GM12864 (cell line): Measurements from ENCODE around the gene CBFA2T3.
"Not testable (repeated sequence)": the region's sequence is repeated elsewhere in the genome, so short reads cannot be mapped to it uniquely, and the experiment has no call there.

ENCODE experiments used
- DNase-seq: peaks from one replicate; pipeline ENCODE4 v3.0.0-alpha.2; 2011; ENCODE audit warnings: low read depth
- H3K4me3 ChIP-seq: 2 replicates; pipeline ENCODE4 v1.5.1; 2011; ENCODE audit warnings: mild to moderate bottlenecking, low read depth, low read length, control low read depth
- CTCF ChIP-seq: IDR thresholded peaks from 2 replicates; pipeline ENCODE4 v1.5.1; 2011; ENCODE audit warnings: low read depth, mild to moderate bottlenecking, moderate library complexity, low read length, control low read depth, inconsistent platforms; ENCODE audit errors: missing control alignments

The CBFA2T3 gene

GRCh38 chr16:88895335-88895734 is 81.7 kb downstream of the CBFA2T3 start:
- TF ChIP-seq CTCF = no peak
- H3K4me3 ChIP-seq = no peak overlapping the region
- DNase-seq = no peak

- TF ChIP-seq CTCF = no peak
- no peak for DNase-seq
- H3K4me3 ChIP-seq = no peak overlapping the region
Measured at GRCh38 chr16:88894681-88895300, 82.2 kb downstream of the CBFA2T3 start.

GRCh38 chr16:88894266-88894665 is 82.7 kb downstream of the CBFA2T3 start:
- not testable (repeated sequence) for DNase-seq, H3K4me3 ChIP-seq

DNA sequence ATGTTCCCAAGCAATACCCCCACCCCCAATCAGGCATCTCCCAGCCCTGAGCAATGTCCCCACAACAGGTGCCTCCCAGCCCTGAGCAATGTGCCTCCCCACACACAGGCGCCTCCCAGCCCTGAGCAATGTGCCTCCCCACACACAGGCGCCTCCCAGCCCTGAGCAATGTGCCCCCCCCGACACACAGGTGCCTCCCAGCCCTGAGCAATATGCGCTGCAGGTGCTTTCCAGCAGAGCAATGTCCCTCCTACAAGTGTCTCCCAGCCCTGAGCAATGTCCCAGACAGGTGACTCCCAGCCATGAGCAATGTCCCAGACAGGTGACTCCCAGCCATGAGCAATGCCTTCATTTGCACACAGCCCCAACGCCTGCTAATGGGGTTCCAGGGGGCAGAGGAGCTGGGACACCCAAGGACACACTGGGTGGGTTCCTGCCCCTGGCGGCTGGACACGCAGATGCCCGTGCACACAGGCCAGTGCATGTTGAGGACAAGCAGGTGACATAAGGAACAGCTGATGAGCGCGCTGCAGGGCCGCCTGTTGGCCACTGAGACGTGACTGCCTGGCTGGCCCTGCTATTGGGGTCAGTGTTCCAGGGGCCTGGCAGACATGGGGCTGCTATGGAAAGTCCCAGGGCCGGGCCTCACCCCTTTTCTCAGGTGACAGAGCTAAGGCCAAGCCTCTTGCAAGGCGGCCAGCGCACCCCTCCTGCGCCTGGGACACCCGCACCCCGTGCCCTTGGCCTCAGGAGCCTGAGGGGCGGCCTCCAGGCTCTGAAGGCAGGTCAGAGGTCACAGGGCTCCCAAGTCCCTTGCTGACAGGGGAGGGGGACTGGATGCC is 83.7 kb downstream of the CBFA2T3 start:
- TF ChIP-seq CTCF = no peak
- DNase-seq = peak; percentile 27
- H3K4me3 ChIP-seq = no peak overlapping the region

GRCh38 chr16:88892065-88892464 is 84.9 kb downstream of the CBFA2T3 start:
- DNase-seq = no peak
- H3K4me3 ChIP-seq = no peak overlapping the region
- no peak for TF ChIP-seq CTCF

- no peak overlapping the region for H3K4me3 ChIP-seq
- TF ChIP-seq CTCF = no peak
- DNase-seq = no peak
Measured at GRCh38 chr16:88891083-88891482, 85.9 kb downstream of the CBFA2T3 start.

DNA sequence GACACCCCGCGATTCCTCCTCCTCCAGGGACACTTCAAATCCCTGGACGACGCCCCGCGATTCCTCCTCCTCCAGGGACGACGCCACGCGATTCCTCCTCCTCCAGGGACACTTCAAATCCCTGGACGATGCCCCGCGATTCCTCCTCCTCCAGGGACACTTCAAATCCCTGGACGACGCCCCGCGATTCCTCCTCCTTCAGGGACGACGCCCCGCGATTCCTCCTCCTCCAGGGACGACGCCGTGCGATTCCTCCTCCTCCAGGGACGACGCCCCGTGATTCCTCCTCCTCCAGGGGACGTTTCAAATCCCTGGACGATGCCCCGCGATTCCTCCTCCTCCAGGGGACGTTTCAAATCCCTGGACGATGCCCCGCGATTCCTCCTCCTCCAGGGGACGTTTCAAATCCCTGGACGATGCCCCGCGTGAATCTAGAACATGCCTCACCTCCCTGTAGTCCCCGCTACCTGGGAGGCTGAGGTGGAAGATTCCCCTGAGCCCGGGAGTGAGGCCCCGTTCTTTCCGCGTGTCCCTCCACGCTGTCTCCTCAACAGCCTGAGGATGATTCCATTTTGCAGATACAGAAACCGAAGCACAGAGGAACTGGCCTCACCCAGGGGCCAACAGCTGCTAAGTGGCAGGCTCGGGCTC is 87.2 kb downstream of the CBFA2T3 start:
- not testable (repeated sequence) for DNase-seq, H3K4me3 ChIP-seq
